Testis (tissue), 3 donors: Measurements from ENCODE around the gene GRM4. TPM values are rescaled to one million over a fixed set of nuclear protein-coding genes. Genes with fewer than 3 reads are reported as not detected.

Source experiments
- DNase-seq: peaks from one replicate; pipeline ENCODE4 v3.0.0-alpha.2; 2019
- H3K27ac ChIP-seq, 2 donors: fragments of 200-600 bp; sonication (generic); one replicate each; pipeline ENCODE4 v1.5.1; 2019
- H3K27me3 ChIP-seq: fragments of 200-600 bp; sonication (generic); one replicate; pipeline ENCODE4 v1.5.1; 2019
- H3K36me3 ChIP-seq: fragments of 200-600 bp; sonication (generic); one replicate; pipeline ENCODE4 v1.5.1; 2017; ENCODE audit warnings: low read depth; ENCODE audit errors: missing control alignments
- H3K4me1 ChIP-seq: fragments of 200-600 bp; sonication (generic); one replicate; pipeline ENCODE4 v1.5.1; 2019
- H3K4me3 ChIP-seq, 2 donors: fragments of 200-600 bp; sonication (generic); one replicate each; pipeline ENCODE4 v1.5.1; 2017 to 2019
- H3K9me3 ChIP-seq: fragments of 200-600 bp; sonication (generic); one replicate; pipeline ENCODE4 v1.5.1; 2017
- POLR2A ChIP-seq: fragments of 450-650 bp; IDR thresholded peaks from one replicate; pipeline ENCODE4 v1.6.1; 2017; ENCODE audit warnings: antibody characterized with exemption, mild to moderate bottlenecking, moderate library complexity
- WGBS, 2 donors: methylation state at CpG; one replicate each; pipeline ENCODE4 v1.1.5; 2018; 5-methylcytosine and 5-hydroxymethylcytosine counted together
- intact Hi-C: fragments of 100-400 bp; cut with DNase I; formaldehyde crosslinking; loops from one replicate; pipeline ENCODE4 v1.15.1; 2023; ENCODE audit warnings: low total_unique reads
- polyA plus RNA-seq: library from polyadenylated mRNA; stranded (reverse); fragments of 350-450 nt; fragmentation: Illumina TruSeq; extraction: RNeasy Lipid Tissue Mini Kit (QIAGEN cat#74804); gene quantifications from one replicate; pipeline ENCODE4 v1.2.3, GENCODE V29; 2014; ENCODE audit warnings: low read depth, low replicate concordance; ENCODE audit not compliant: insufficient read depth
- total RNA-seq, 2 donors: library from RNA; depleted of rRNA; stranded (reverse); fragments of >200 nt; gene quantifications; one replicate each; pipeline ENCODE4 v1.2.3, GENCODE V29; 2016
- TF ChIP-seq, protein P1 (sequence below), 3 experiments: fragments of 450-650 bp in 2 of 3; fragments of 200-600 bp in 1 of 3; sonication (generic) in 1 of 3; IDR thresholded peaks; one replicate each; pipeline ENCODE4 v1.5.1; 2016 to 2019; ENCODE audit warnings: antibody characterized with exemption in 3 of 3, mild to moderate bottlenecking in 2 of 3, moderate library complexity in 1 of 3

Gene GRM4
- total and polyA plus RNA-seq, 3 donors from 2014 or later, result 1.6 to 3.5 (median 3.5) TPM

DNA sequence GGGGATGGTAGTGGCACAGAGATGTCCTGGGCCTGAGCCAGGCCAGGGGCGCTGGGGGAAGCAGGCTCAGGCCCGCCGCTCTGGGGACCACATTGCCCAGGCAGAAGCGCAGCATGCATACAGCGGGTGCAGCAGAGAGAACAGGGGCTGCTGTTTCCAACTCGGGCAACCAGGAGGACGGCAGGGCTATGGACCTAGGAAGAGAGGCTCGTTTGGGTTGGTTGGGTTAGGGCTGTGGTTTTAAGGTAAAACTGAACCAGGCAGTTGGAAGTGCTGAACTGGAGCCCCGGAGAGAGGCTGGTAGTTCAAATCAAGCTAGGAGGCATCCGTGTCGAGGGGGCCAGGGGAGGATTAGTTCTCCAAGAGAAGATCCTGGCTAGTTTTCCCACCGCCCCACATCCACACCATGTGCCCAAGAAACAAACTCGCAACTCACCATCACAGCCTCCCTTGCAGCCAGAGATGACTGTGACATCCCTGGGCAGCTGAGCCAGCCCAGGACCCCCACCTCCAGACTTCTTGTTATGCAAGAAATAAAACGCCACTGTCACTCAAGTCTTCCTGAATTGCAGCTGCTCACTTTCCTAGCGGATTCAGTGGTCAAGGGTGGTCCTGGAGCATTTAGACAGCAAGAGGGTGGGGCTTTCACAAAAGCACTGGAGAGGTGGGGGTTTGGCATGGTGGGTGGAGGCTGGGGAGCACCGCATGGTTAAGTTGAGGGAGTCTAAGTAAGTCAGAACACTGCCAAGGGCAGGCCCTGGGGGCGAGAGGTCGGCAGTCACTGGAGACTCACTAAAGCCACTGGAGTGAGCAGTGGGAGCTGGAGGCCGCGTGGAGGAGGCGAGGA lies 161.2 kb downstream of the GRM4 start:
- Histone ChIP-seq H3K36me3 (no peaks in the 10 kb centered on the region), H3K9me3 (no peaks in the 10 kb centered on the region), H3K27me3 (no peaks in the 10 kb centered on the region), H3K4me1 (no peaks in the 10 kb centered on the region), H3K4me3 (no peak overlapping the region), H3K27ac (no peak overlapping the region)
- no peak for DNase-seq
- 72 to 79% methylated on average over 21 of the region's 21 CpGs for WGBS, 2 donors
- TF ChIP-seq, protein P1, sequence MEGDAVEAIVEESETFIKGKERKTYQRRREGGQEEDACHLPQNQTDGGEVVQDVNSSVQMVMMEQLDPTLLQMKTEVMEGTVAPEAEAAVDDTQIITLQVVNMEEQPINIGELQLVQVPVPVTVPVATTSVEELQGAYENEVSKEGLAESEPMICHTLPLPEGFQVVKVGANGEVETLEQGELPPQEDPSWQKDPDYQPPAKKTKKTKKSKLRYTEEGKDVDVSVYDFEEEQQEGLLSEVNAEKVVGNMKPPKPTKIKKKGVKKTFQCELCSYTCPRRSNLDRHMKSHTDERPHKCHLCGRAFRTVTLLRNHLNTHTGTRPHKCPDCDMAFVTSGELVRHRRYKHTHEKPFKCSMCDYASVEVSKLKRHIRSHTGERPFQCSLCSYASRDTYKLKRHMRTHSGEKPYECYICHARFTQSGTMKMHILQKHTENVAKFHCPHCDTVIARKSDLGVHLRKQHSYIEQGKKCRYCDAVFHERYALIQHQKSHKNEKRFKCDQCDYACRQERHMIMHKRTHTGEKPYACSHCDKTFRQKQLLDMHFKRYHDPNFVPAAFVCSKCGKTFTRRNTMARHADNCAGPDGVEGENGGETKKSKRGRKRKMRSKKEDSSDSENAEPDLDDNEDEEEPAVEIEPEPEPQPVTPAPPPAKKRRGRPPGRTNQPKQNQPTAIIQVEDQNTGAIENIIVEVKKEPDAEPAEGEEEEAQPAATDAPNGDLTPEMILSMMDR (IDR thresholded peaks at IDR 0.05), result no peak
- TF ChIP-seq POLR2A, result no peak
- intact Hi-C loops, result no loop called here

DNA sequence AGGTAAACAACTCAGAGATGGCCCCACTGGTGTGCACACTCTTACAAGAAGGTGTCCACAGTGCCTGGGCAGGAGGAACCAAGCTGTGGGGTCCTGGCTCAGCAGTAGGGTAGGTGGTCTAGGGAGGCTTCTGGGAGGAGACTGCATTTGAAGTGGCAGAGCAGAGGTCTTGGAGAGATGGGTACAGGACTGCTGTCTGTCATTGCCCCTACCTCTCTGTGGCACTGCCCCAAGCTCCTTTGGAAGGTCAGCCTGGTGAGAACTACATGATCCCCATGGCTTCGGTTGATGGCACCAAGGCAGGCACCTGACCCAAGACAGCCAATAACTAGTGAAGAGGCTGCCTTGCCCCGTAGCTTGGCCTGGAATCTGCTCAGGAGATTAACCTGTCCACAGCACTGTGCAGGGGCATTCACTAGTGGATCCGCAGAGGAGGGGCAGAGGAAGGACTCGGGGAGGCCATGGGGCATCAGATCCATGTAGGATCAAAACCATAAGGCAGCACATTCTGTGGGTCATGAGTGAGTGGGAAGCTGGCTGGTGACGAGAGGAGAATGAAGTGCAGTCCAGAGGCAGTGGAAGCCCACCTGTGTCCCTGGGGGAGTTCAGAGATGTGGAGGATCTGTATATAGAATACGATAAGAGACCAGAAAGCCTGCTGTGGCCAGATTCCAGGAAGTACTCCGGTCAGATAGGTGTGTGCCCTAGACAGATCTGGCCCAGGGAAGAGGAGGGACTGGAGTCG lies 162.0 kb downstream of the GRM4 start:
- Histone ChIP-seq H3K27me3 (no peaks in the 10 kb centered on the region), H3K36me3 (no peaks in the 10 kb centered on the region), H3K9me3 (no peaks in the 10 kb centered on the region), H3K4me3 (no peak overlapping the region), H3K4me1 (no peaks in the 10 kb centered on the region), H3K27ac (no peak overlapping the region)
- TF ChIP-seq, protein P1 (IDR thresholded peaks at IDR 0.05), result no peak
- TF ChIP-seq POLR2A, result no peak
- intact Hi-C loops, result no loop called here
- no peak for DNase-seq
- 78 to 83% methylated on average over 7 to 8 of the region's 8 CpGs for WGBS, 2 donors

DNA sequence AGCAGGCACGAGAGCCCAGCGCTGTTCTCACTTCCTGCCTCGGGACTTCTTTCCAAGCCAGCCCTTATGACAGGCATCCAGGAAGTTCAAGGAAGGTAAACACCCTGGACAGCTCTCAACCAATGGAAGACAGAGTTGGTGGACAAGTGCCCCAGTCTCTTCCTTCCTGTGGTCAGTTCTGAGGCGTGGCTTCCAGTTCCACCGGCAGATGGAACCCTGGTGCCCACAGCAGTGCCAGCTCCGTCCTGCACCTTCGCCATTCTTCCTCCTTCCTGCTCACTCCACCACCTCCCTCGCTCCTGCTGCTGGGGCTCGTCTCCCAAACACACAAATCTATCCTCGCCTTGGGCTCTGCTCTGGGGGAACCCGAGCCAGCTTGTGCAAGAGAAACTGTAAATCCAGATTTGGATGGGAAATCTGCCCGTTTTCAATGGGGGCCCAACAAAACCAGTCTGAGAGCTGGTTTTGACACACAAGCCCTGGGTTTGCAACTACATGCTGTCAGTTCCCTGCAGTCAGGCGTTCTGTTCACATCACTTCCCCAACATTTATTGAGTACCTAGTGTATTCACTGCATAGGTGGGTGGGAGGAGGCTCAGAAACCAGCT lies 162.7 kb downstream of the GRM4 start:
- intact Hi-C loops, result no loop called here
- no peaks in the 10 kb centered on the region for H3K4me1 ChIP-seq
- H3K4me3 ChIP-seq, result no peak overlapping the region
- H3K27me3 ChIP-seq, result no peaks in the 10 kb centered on the region
- H3K27ac ChIP-seq, result no peak overlapping the region
- peak; percentile 51 for DNase-seq
- TF ChIP-seq, protein P1 (IDR thresholded peaks at IDR 0.05), result no peak
- TF ChIP-seq POLR2A, result no peak
- H3K36me3 ChIP-seq, result no peaks in the 10 kb centered on the region
- 63 to 68% methylated on average over 13 of the region's 13 CpGs for WGBS, 2 donors
- H3K9me3 ChIP-seq, result no peaks in the 10 kb centered on the region

DNA sequence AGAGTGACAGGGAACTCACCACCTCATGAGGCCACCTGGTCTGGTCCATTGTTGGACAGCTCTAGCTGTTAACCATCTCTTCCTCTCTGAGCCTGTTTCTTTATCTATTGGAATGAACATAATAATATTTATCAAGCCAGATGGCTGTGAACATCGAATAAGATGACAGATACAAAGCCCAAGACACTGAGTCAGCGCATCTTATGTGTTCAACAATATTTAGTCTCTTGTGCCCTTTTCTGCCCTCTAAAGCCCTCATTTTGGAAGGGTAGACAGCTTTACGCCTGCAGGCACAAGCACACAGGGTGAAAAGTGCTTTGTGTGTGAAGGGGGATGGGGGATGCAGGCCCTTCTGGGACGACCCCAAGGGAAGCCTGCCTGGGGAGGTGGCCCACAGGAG lies 164.0 kb downstream of the GRM4 start:
- Histone ChIP-seq H3K27me3 (no peaks in the 10 kb centered on the region), H3K4me3 (no peak overlapping the region), H3K9me3 (no peaks in the 10 kb centered on the region), H3K36me3 (no peaks in the 10 kb centered on the region), H3K27ac (no peak overlapping the region), H3K4me1 (no peaks in the 10 kb centered on the region)
- WGBS, 2 donors, result 90 to 92% methylated on average over 4 of the region's 4 CpGs
- DNase-seq, result no peak
- intact Hi-C loops, result no loop called here
- no peak for TF ChIP-seq POLR2A
- TF ChIP-seq, protein P1 (IDR thresholded peaks at IDR 0.05), result no peak
